H1 (cell line): ENCODE results near the gene DHDH. TPM values are rescaled to one million over a fixed set of nuclear protein-coding genes. Genes with fewer than 3 reads are reported as not detected.

Experiments used
- CTCF ChIA-PET: fragments of 300-600 bp; sonication (Branson Sonifier 250); formaldehyde crosslinking; loops from one replicate; lab custom pipeline; 2021; ENCODE audit not compliant: partially characterized antibody; lab: Charles Lee
- POLR2A ChIA-PET: fragments of 300-600 bp; sonication (Branson Sonifier 250); formaldehyde crosslinking; loops from one replicate; lab custom pipeline; 2021; ENCODE audit warnings: inconsistent platforms; ENCODE audit not compliant: partially characterized antibody; lab: Charles Lee
- DNase-seq, 2 experiments: peaks; one replicate each; pipeline versions ENCODE4 v3.0.0 to v3.0.0-alpha.2; 2010 to 2022; ENCODE audit warnings: low spot score in 2 of 2, low read depth in 1 of 2, mixed read lengths in 1 of 2
- FAIRE-seq: peaks from 2 replicates; lab custom pipeline; 2011; peaks lifted over from hg19 to GRCh38; lab: Jason Lieb, UNC
- H2AFZ ChIP-seq: 2 replicates; pipeline ENCODE4 v1.8.1; 2012; ENCODE audit warnings: low read length, inconsistent platforms
- H2AK5ac ChIP-seq: 2 replicates; pipeline ENCODE4 v1.6.1; 2013; ENCODE audit warnings: low read depth, low read length
- H2BK120ac ChIP-seq: replicated peaks from 2 replicates; pipeline ENCODE3; 2013; ENCODE audit warnings: low read depth, low read length, inconsistent platforms
- H2BK12ac ChIP-seq: 2 replicates; pipeline ENCODE4 v1.6.1; 2013; ENCODE audit warnings: low read depth, low read length
- H2BK15ac ChIP-seq: 2 replicates; pipeline ENCODE4 v1.6.1; 2013; ENCODE audit warnings: low read length
- H2BK20ac ChIP-seq: 2 replicates; pipeline ENCODE4 v1.6.1; 2013; ENCODE audit warnings: low read length
- H2BK5ac ChIP-seq: 2 replicates; pipeline ENCODE4 v1.6.1; 2013; ENCODE audit warnings: low read depth, low read length
- H3K14ac ChIP-seq: 2 replicates; pipeline ENCODE4 v1.6.1; 2013; ENCODE audit warnings: inconsistent platforms; ENCODE audit not compliant: insufficient read length
- H3K18ac ChIP-seq: 2 replicates; pipeline ENCODE4 v1.6.1; 2013; ENCODE audit warnings: low read length; ENCODE audit errors: extremely low read depth
- H3K23ac ChIP-seq: 2 replicates; pipeline ENCODE4 v1.6.1; 2013; ENCODE audit warnings: inconsistent platforms; ENCODE audit not compliant: insufficient read length
- H3K23me2 ChIP-seq: 2 replicates; pipeline ENCODE4 v1.6.1; 2013; ENCODE audit warnings: low read depth, low read length
- H3K27ac ChIP-seq: 2 replicates; pipeline ENCODE4 v1.6.1; 2011; ENCODE audit warnings: low read depth, low read length, inconsistent platforms
- H3K27me3 ChIP-seq, 4 experiments: replicated peaks in 1 of 4; 1 replicate in 1 of 4; 2 replicates in 3 of 4; pipeline versions ENCODE4 v1.6.1 to v1.8.1; 2011 to 2013; ENCODE audit warnings: low read length in 3 of 4, mild to moderate bottlenecking in 3 of 4, inconsistent platforms in 2 of 4, mixed read lengths in 2 of 4, moderate library complexity in 1 of 4; ENCODE audit not compliant: control insufficient read depth in 3 of 4, insufficient read depth in 3 of 4; ENCODE audit errors: extremely low read depth in 1 of 4
- H3K36me3 ChIP-seq, 4 experiments: 2 replicates each; pipeline versions ENCODE4 v1.6.1 to v1.8.1; 2011 to 2013; ENCODE audit warnings: mild to moderate bottlenecking in 4 of 4, low read length in 3 of 4, moderate library complexity in 2 of 4, control low read depth in 1 of 4, inconsistent platforms in 1 of 4; ENCODE audit not compliant: insufficient read depth in 4 of 4, control insufficient read depth in 2 of 4
- H3K4ac ChIP-seq: replicated peaks from 2 replicates; pipeline ENCODE3; 2013; ENCODE audit warnings: low read length, low read depth, mixed read lengths, inconsistent platforms; ENCODE audit not compliant: insufficient read length
- H3K4me1 ChIP-seq, 4 experiments: replicated peaks in 1 of 4; 1 replicate in 1 of 4; 2 replicates in 3 of 4; pipeline versions ENCODE4 v1.6.1 to v1.8.1; 2011 to 2013; ENCODE audit warnings: low read length in 3 of 4, inconsistent platforms in 2 of 4, mixed read lengths in 1 of 4; ENCODE audit not compliant: insufficient read depth in 4 of 4, control insufficient read depth in 3 of 4
- H3K4me2 ChIP-seq, 2 experiments: 2 replicates each; pipeline versions ENCODE4 v1.6.1 to v1.8.1; 2011 to 2013; ENCODE audit warnings: low read depth in 2 of 2, low read length in 2 of 2, control low read depth in 1 of 2, inconsistent platforms in 1 of 2, mild to moderate bottlenecking in 1 of 2; ENCODE audit not compliant: insufficient read depth in 1 of 2
- H3K4me3 ChIP-seq, 4 experiments: fragments of 200-600, 300-600 bp in 1 of 4; sonication (generic), shearing (Covaris generic), sonication (Bioruptor Twin) in 1 of 4; 2 replicates each; pipeline versions ENCODE4 v1.5.1 to v1.8.1; 2011 to 2016; ENCODE audit warnings: low read length in 4 of 4, low read depth in 3 of 4, control low read depth in 2 of 4, inconsistent platforms in 2 of 4, mild to moderate bottlenecking in 2 of 4, mixed read lengths in 1 of 4, moderate library complexity in 1 of 4; ENCODE audit not compliant: insufficient read depth in 2 of 4; ENCODE audit errors: extremely low read depth in 1 of 4
- H3K56ac ChIP-seq: replicated peaks from 2 replicates; pipeline ENCODE3; 2013; ENCODE audit warnings: low read depth, mild to moderate bottlenecking, mixed read lengths, low read length, inconsistent platforms; ENCODE audit not compliant: insufficient read length
- H3K79me1 ChIP-seq: 2 replicates; pipeline ENCODE4 v1.6.1; 2013; ENCODE audit warnings: low read depth, low read length, control low read depth
- H3K79me2 ChIP-seq, 2 experiments: 2 replicates each; pipeline versions ENCODE4 v1.6.1 to v1.8.1; 2012 to 2013; ENCODE audit warnings: low read length in 2 of 2, mild to moderate bottlenecking in 2 of 2, inconsistent platforms in 1 of 2; ENCODE audit not compliant: insufficient read depth in 2 of 2, control insufficient read depth in 1 of 2
- H3K9ac ChIP-seq, 4 experiments: replicated peaks in 1 of 4; 1 replicate in 1 of 4; 2 replicates in 3 of 4; pipeline versions ENCODE4 v1.6.1 to v1.8.1; 2011 to 2013; ENCODE audit warnings: low read depth in 3 of 4, low read length in 3 of 4, control low read depth in 2 of 4, mild to moderate bottlenecking in 2 of 4, moderate library complexity in 2 of 4, inconsistent platforms in 1 of 4; ENCODE audit errors: extremely low read depth in 1 of 4
- H3K9me3 ChIP-seq, 2 experiments: 2 replicates each; pipeline versions ENCODE4 v1.6.1 to v1.8.1; 2012 to 2013; ENCODE audit warnings: mild to moderate bottlenecking in 2 of 2, moderate library complexity in 2 of 2, control low read depth in 1 of 2, inconsistent platforms in 1 of 2, low read depth in 1 of 2, low read length in 1 of 2, mixed read lengths in 1 of 2; ENCODE audit not compliant: insufficient read depth in 2 of 2
- H4K20me1 ChIP-seq, 2 experiments: replicated peaks in 1 of 2; 2 replicates each; pipeline versions ENCODE3 to v1.8.1; 2011 to 2013; ENCODE audit warnings: inconsistent platforms in 2 of 2, low read length in 2 of 2, mild to moderate bottlenecking in 1 of 2; ENCODE audit not compliant: insufficient read depth in 2 of 2, control insufficient read depth in 1 of 2
- H4K5ac ChIP-seq: 2 replicates; pipeline ENCODE4 v1.6.1; 2013; ENCODE audit warnings: low read length, low read depth, mixed read lengths, inconsistent platforms; ENCODE audit not compliant: insufficient read length
- H4K8ac ChIP-seq: 2 replicates; pipeline ENCODE4 v1.8.0; 2013; ENCODE audit warnings: mild to moderate bottlenecking, moderate library complexity, low read length, inconsistent platforms; ENCODE audit not compliant: insufficient read depth; ENCODE audit errors: extremely low read depth
- H4K91ac ChIP-seq: replicated peaks from 2 replicates; pipeline ENCODE3; 2013; ENCODE audit warnings: low read length, mixed read lengths, inconsistent platforms; ENCODE audit not compliant: insufficient read length
- CEBPB ChIP-seq: IDR thresholded peaks from 2 replicates; pipeline ENCODE4 v1.6.1; 2012; ENCODE audit warnings: low read depth, low read length
- CREB1 ChIP-seq: IDR thresholded peaks from 2 replicates; pipeline ENCODE4 v1.6.1; 2012; ENCODE audit warnings: inconsistent platforms
- FOSL1 ChIP-seq: IDR thresholded peaks from 2 replicates; pipeline ENCODE4 v1.6.1; 2011; ENCODE audit warnings: mild to moderate bottlenecking, low read depth, low read length, moderate library complexity; ENCODE audit not compliant: insufficient read depth
- HDAC2 ChIP-seq, 2 experiments: fragments of 300-600 bp in 1 of 2; sonication (generic) in 1 of 2; IDR thresholded peaks; 2 replicates each; pipeline ENCODE4 v1.6.1; 2011 to 2012; ENCODE audit warnings: low read depth in 2 of 2, low read length in 2 of 2, mild to moderate bottlenecking in 2 of 2, moderate library complexity in 2 of 2, borderline replicate concordance in 1 of 2, inconsistent platforms in 1 of 2
- SIX5 ChIP-seq: IDR thresholded peaks from 2 replicates; pipeline ENCODE4 v1.6.1; 2011; ENCODE audit warnings: mild to moderate bottlenecking, low read depth, low read length
- WGBS, 2 experiments: shearing (Covaris generic) in 1 of 2; methylation state at CpG; one replicate each; pipeline versions ENCODE4 v1.1.6 to v1.1.7; 2013 to 2015; ENCODE audit warnings: low lambda C conversion rate in 2 of 2, mixed read lengths in 2 of 2, inconsistent platforms in 1 of 2, low coverage in 1 of 2, missing lambda C conversion rate in 1 of 2; ENCODE audit not compliant: insufficient replicate concordance in 2 of 2, insufficient coverage in 1 of 2, insufficient read length in 1 of 2; ENCODE audit errors: extremely low coverage in 1 of 2, missing lambda C conversion rate in 1 of 2; 5-methylcytosine and 5-hydroxymethylcytosine counted together
- polyA plus RNA-seq, 7 experiments: library from polyadenylated mRNA; depleted of rRNA in 3 of 7; stranded (reverse) in 5 of 7; unstranded in 2 of 7; fragments of >200 nt in 5 of 7; fragments of 200-250 nt in 2 of 7; gene quantifications; 1 replicate in 5 of 7; 2 replicates in 1 of 7; 4 replicates in 1 of 7; pipeline versions ENCODE4 v1.2.1 to v1.2.3, GENCODE V29; 2011 to 2013; ENCODE audit warnings: missing spikeins in 2 of 7, mixed read lengths in 2 of 7
- total RNA-seq: library from RNA; stranded (reverse); fragmentation: NEBNext Ultra II Directional; extraction: Animal tissue kit (Norgen Biotek cat#: 25700); gene quantifications from 2 replicates; pipeline ENCODE4 v1.2.1, GENCODE V29; 2021

DHDH gene
- total and polyA plus RNA-seq, 2 of the 8 experiments (the other 6 are each of a cell fraction or from before 2014, with no cell fraction given) = 2.2 to 2.8 TPM

GRCh38 chr19:48982280-48982679, 48.8 kb downstream of the DHDH start:
- Histone ChIP-seq H3K23me2 (no peaks in the 10 kb centered on the region), H2AFZ (no peak overlapping the region), H3K27ac (no peak overlapping the region), H3K79me2 (no peaks in the 10 kb centered on the region), H2BK5ac (no peak overlapping the region), H3K14ac (no peak overlapping the region), H3K4me3 (no peak overlapping the region), H2AK5ac (no peak overlapping the region), H3K18ac (no peak overlapping the region), H3K9ac (no peak overlapping the region), H2BK120ac (no peak overlapping the region), H3K56ac (no peak overlapping the region), H3K23ac (no peak overlapping the region), H2BK12ac (no peak overlapping the region), H3K36me3 (peaks cover 3 to 38% (median 5%) of the 10 kb centered on the region in 4 experiments; a peak in 6 of 8 replicates), H3K9me3 (no peaks in the 10 kb centered on the region), H3K4me2 (no peak overlapping the region), H4K5ac (no peak overlapping the region), H2BK20ac (no peak overlapping the region), H3K4me1 (no peaks in the 10 kb centered on the region), H2BK15ac (no peak overlapping the region), H3K79me1 (no peaks in the 10 kb centered on the region), H3K4ac (no peak overlapping the region), H4K8ac (no peak overlapping the region), H4K91ac (no peak overlapping the region), H3K27me3 (no peaks in the 10 kb centered on the region), H4K20me1 (peaks cover 0 to 3% of the 10 kb centered on the region in 2 experiments)
- DNase-seq = no peak
- WGBS, 2 experiments = 94% methylated on average over 8 of the region's 9 CpGs; no CpG with 5 or more reads in 1 of the 2 experiments
- ChIA-PET POLR2A (interaction anchor here (1.3 to 1.7 kb wide), 3 partner anchors 16 to 110 kb away, joined by 4 to 11 read pairs (median 5); partner anchors contain the start of gene PPP1R15A), CTCF (interaction anchor here (0.6 to 3.3 kb wide), 4 partner anchors 10 to 294 kb away, joined by 3 to 13 read pairs (median 6); no protein-coding TSS in a partner anchor)
- FAIRE-seq = no peak
- TF ChIP-seq SIX5 = peak; percentile 96
- no peak for TF ChIP-seq FOSL1
- no peak for TF ChIP-seq HDAC2 (IDR thresholded peaks at IDR 0.05; ENCODE audit: borderline replicate concordance in 1 of 2, low read depth in 2 of 2, low read length in 2 of 2)
- peak; percentile 44; the same call in 1 of the 2 replicates for TF ChIP-seq CREB1
- TF ChIP-seq CEBPB = peak; percentile 46
